Naive thymus-derived CD4-positive, alpha-beta T cell (primary cell): ENCODE results near the gene AFAP1. TPM values are rescaled to one million over a fixed set of nuclear protein-coding genes. Genes with fewer than 3 reads are reported as not detected.

ENCODE experiments used
- ATAC-seq: fragments of 150-1000 bp; cut with Tn5 transposase; 2 replicates; pipeline ENCODE4 v1.10.0; 2021; ENCODE audit warnings: mild to moderate bottlenecking, moderate library complexity
- CTCF ChIA-PET: fragments of 350-600 bp; sonication (Branson Sonifier 250); formaldehyde crosslinking; loops from one replicate; lab custom pipeline; 2021; ENCODE audit warnings: antibody characterized with exemption; lab: Charles Lee
- POLR2A ChIA-PET: fragments of 350-600 bp; sonication (Branson Sonifier 250); formaldehyde crosslinking; loops from one replicate; lab custom pipeline; 2021; ENCODE audit warnings: antibody characterized with exemption, inconsistent platforms; lab: Charles Lee
- DNase-seq, 9 donors: peaks; one replicate each; pipeline versions ENCODE4 v3.0.0 to v3.0.0-alpha.2; 2020 to 2022; ENCODE audit warnings: mixed read lengths in 1 of 9
- H3K27ac ChIP-seq: one replicate; pipeline ENCODE4 v1.7.0; 2013; ENCODE audit warnings: mild to moderate bottlenecking, low read depth, low read length, moderate library complexity
- H3K27me3 ChIP-seq, 2 donors: one replicate each; pipeline ENCODE4 v1.7.0; 2013; ENCODE audit warnings: low read length in 2 of 2, mild to moderate bottlenecking in 2 of 2, moderate library complexity in 2 of 2; ENCODE audit not compliant: control insufficient read depth in 2 of 2, insufficient read depth in 2 of 2
- H3K36me3 ChIP-seq, 3 experiments: 1 replicate in 2 of 3; 2 replicates in 1 of 3; pipeline ENCODE4 v1.7.0; 2013; ENCODE audit warnings: low read length in 3 of 3, mild to moderate bottlenecking in 3 of 3, moderate library complexity in 1 of 3; ENCODE audit not compliant: insufficient read depth in 3 of 3, control insufficient read depth in 2 of 3
- H3K4me1 ChIP-seq, 2 donors: one replicate each; pipeline ENCODE4 v1.7.0; 2013; ENCODE audit warnings: low read length in 2 of 2, mild to moderate bottlenecking in 2 of 2, moderate library complexity in 1 of 2; ENCODE audit not compliant: control insufficient read depth in 2 of 2, insufficient read depth in 2 of 2
- H3K4me3 ChIP-seq: 2 replicates; pipeline ENCODE4 v1.7.0; 2013; ENCODE audit warnings: mild to moderate bottlenecking, low read length
- H3K9me3 ChIP-seq, 3 experiments: 1 replicate in 2 of 3; 2 replicates in 1 of 3; pipeline ENCODE4 v1.7.0; 2013; ENCODE audit warnings: low read length in 3 of 3; ENCODE audit not compliant: control insufficient read depth in 2 of 3
- H3K27ac Mint-ChIP-seq, 9 donors: one replicate each; pipeline ENCODE4 v1.8.0; 2020 to 2022; ENCODE audit warnings: mixed read lengths in 9 of 9, mild to moderate bottlenecking in 8 of 9, moderate library complexity in 5 of 9, inconsistent platforms in 2 of 9
- H3K27me3 Mint-ChIP-seq, 5 donors: one replicate each; pipeline ENCODE4 v1.8.0; 2021 to 2022; ENCODE audit warnings: mixed read lengths in 5 of 5, mild to moderate bottlenecking in 1 of 5
- H3K36me3 Mint-ChIP-seq, 5 donors: one replicate each; pipeline ENCODE4 v1.8.0; 2020 to 2022; ENCODE audit warnings: mixed read lengths in 5 of 5, mild to moderate bottlenecking in 3 of 5, inconsistent platforms in 1 of 5
- H3K4me1 Mint-ChIP-seq, 7 donors: one replicate each; pipeline ENCODE4 v1.8.0; 2020 to 2022; ENCODE audit warnings: mixed read lengths in 7 of 7, mild to moderate bottlenecking in 3 of 7, inconsistent platforms in 1 of 7
- H3K4me3 Mint-ChIP-seq, 10 donors: one replicate each; pipeline ENCODE4 v1.8.0; 2020 to 2022; ENCODE audit warnings: mild to moderate bottlenecking in 10 of 10, mixed read lengths in 10 of 10, moderate library complexity in 6 of 10, inconsistent platforms in 2 of 10
- H3K9me3 Mint-ChIP-seq, 11 donors: one replicate each; pipeline ENCODE4 v1.8.0; 2020 to 2022; ENCODE audit warnings: mixed read lengths in 11 of 11, mild to moderate bottlenecking in 4 of 11, inconsistent platforms in 1 of 11, moderate library complexity in 1 of 11
- intact Hi-C, 2 donors: fragments of 100-400 bp; cut with micrococcal nuclease; formaldehyde crosslinking; loops; one replicate each; pipeline ENCODE4 v1.15.1; 2023
- polyA plus RNA-seq, 2 donors: library from polyadenylated mRNA; unstranded; fragments of 300-500 nt; fragmentation: Illumina TruSeq; gene quantifications; one replicate each; pipeline ENCODE4 v1.2.3, GENCODE V29; 2021
- total RNA-seq, 6 experiments: library from RNA in 5 of 6; stranded (reverse) in 5 of 6; gene quantifications; 1 replicate in 5 of 6; 2 replicates in 1 of 6; pipeline ENCODE4 v1.2.3 and lab custom pipeline; 2021 to 2026

AFAP1 gene
- total and polyA plus RNA-seq, 7 experiments from 2014 or later: 2.2 to 27.2 (median 9.6) TPM

GRCh38 chr4:7710126-7710525, 229.5 kb downstream of the AFAP1 start:
- CTCF ChIA-PET: no interaction called here

GRCh38 chr4:7709431-7709830, 230.2 kb downstream of the AFAP1 start:
- H3K9me3 Mint-ChIP-seq: peaks cover 0 to 3% (median 0%) of the 10 kb centered on the region in 11 donors
- no peak overlapping the region for H3K27ac Mint-ChIP-seq
- no peaks in the 10 kb centered on the region for H3K4me1 ChIP-seq
- H3K27ac ChIP-seq: no peak overlapping the region
- intact Hi-C loops: no loop called here
- H3K9me3 ChIP-seq: peaks cover 0 to 6% (median 0%) of the 10 kb centered on the region in 3 experiments
- POLR2A ChIA-PET: no interaction called here
- DNase-seq (no peak), ATAC-seq (no peak)
- H3K36me3 Mint-ChIP-seq: no peaks in the 10 kb centered on the region
- H3K27me3 ChIP-seq: no peaks in the 10 kb centered on the region
- peaks cover 0 to 2% (median 0%) of the 10 kb centered on the region in 7 donors for H3K4me1 Mint-ChIP-seq
- H3K27me3 Mint-ChIP-seq: no peaks in the 10 kb centered on the region
- H3K36me3 ChIP-seq: no peaks in the 10 kb centered on the region
- H3K4me3 Mint-ChIP-seq: no peak overlapping the region
- H3K4me3 ChIP-seq: no peak overlapping the region
- CTCF ChIA-PET: no interaction called here

More at GRCh38 chr4:7710126-7710525, 229.5 kb downstream of the AFAP1 start:
- ATAC-seq (no peak), DNase-seq (no peak)
- no peak overlapping the region for H3K4me3 Mint-ChIP-seq
- H3K4me3 ChIP-seq: no peak overlapping the region
- POLR2A ChIA-PET: no interaction called here
- H3K4me1 Mint-ChIP-seq: peaks cover 0 to 2% (median 0%) of the 10 kb centered on the region in 7 donors
- no peaks in the 10 kb centered on the region for H3K36me3 ChIP-seq
- H3K27me3 ChIP-seq: no peaks in the 10 kb centered on the region
- no peaks in the 10 kb centered on the region for H3K36me3 Mint-ChIP-seq
- intact Hi-C loops: no loop called here
- no peak overlapping the region for H3K27ac Mint-ChIP-seq
- no peak overlapping the region for H3K27ac ChIP-seq
- no peaks in the 10 kb centered on the region for H3K4me1 ChIP-seq
- H3K9me3 ChIP-seq: peaks cover 0 to 6% (median 0%) of the 10 kb centered on the region in 3 experiments
- no peaks in the 10 kb centered on the region for H3K27me3 Mint-ChIP-seq
- peaks cover 0 to 6% (median 2%) of the 10 kb centered on the region in 11 donors for H3K9me3 Mint-ChIP-seq

- no peak overlapping the region for H3K27ac Mint-ChIP-seq
- ATAC-seq: no peak
- no peaks in the 10 kb centered on the region for H3K4me1 ChIP-seq
- ChIA-PET POLR2A (no interaction called here), CTCF (no interaction called here)
- no peaks in the 10 kb centered on the region for H3K27me3 ChIP-seq
- H3K36me3 ChIP-seq: no peaks in the 10 kb centered on the region
- peaks cover 0 to 3% (median 0%) of the 10 kb centered on the region in 3 experiments for H3K9me3 ChIP-seq
- H3K27ac ChIP-seq: no peak overlapping the region
- H3K9me3 Mint-ChIP-seq: peaks cover 0 to 3% (median 0%) of the 10 kb centered on the region in 11 donors
- no peaks in the 10 kb centered on the region for H3K36me3 Mint-ChIP-seq
- no peaks in the 10 kb centered on the region for H3K27me3 Mint-ChIP-seq
- intact Hi-C loops: no loop called here
- H3K4me3 Mint-ChIP-seq: no peak overlapping the region
- peaks cover 0 to 2% (median 0%) of the 10 kb centered on the region in 7 donors for H3K4me1 Mint-ChIP-seq
- DNase-seq: no peak
- H3K4me3 ChIP-seq: no peak overlapping the region
Measured at GRCh38 chr4:7708981-7709380, 230.7 kb downstream of the AFAP1 start.

Other genes with a start within 250 kb of the AFAP1 start
- gene ABLIM2, start 219.0 kb upstream of the AFAP1 start, total RNA-seq: 1 to 10 TPM in 4 of 5 experiments, under 1 TPM in 1; 0.22 to 4.9 (median 3.1) TPM
- 1 to 10 TPM in 1 of 2 donors, under 1 TPM in 1; 0.99 to 5.8 TPM for gene ABLIM2, start 219.0 kb upstream of the AFAP1 start, polyA plus RNA-seq